Activated CD8-positive, alpha-beta memory T cell treated with anti-CD3 and anti-CD28 coated beads, Interleukin-2, amount 50 U/mL, for 24 hours (primary cell): ENCODE data around the gene CTAGE6.
"Not testable (repeated sequence)": the region's sequence is repeated elsewhere in the genome, so short reads cannot be mapped to it uniquely, and the experiment has no call there.

Source experiments
- DNase-seq: peaks from one replicate; pipeline ENCODE4 v3.0.0-alpha.2; 2020; ENCODE audit errors: extremely low read depth

CTAGE6 gene

GRCh38 chr7:143715543-143716193 is 41.8 kb downstream of the CTAGE6 start:
- not testable (repeated sequence) for DNase-seq

- DNase-seq, result not testable (repeated sequence)
These were observed 42.7 kb downstream of the CTAGE6 start for GRCh38 chr7:143714581-143715454.

- not testable (repeated sequence) for DNase-seq
These were observed 45.1 kb downstream of the CTAGE6 start for GRCh38 chr7:143712381-143712780.

- not testable (repeated sequence) for DNase-seq
These were observed 45.7 kb downstream of the CTAGE6 start for GRCh38 chr7:143711727-143712324.

- DNase-seq, result not testable (repeated sequence)
These were observed 47.6 kb downstream of the CTAGE6 start for GRCh38 chr7:143709895-143710294.
